Measurements from ENCODE around the gene NLRP1.

Gene NLRP1

DNA sequence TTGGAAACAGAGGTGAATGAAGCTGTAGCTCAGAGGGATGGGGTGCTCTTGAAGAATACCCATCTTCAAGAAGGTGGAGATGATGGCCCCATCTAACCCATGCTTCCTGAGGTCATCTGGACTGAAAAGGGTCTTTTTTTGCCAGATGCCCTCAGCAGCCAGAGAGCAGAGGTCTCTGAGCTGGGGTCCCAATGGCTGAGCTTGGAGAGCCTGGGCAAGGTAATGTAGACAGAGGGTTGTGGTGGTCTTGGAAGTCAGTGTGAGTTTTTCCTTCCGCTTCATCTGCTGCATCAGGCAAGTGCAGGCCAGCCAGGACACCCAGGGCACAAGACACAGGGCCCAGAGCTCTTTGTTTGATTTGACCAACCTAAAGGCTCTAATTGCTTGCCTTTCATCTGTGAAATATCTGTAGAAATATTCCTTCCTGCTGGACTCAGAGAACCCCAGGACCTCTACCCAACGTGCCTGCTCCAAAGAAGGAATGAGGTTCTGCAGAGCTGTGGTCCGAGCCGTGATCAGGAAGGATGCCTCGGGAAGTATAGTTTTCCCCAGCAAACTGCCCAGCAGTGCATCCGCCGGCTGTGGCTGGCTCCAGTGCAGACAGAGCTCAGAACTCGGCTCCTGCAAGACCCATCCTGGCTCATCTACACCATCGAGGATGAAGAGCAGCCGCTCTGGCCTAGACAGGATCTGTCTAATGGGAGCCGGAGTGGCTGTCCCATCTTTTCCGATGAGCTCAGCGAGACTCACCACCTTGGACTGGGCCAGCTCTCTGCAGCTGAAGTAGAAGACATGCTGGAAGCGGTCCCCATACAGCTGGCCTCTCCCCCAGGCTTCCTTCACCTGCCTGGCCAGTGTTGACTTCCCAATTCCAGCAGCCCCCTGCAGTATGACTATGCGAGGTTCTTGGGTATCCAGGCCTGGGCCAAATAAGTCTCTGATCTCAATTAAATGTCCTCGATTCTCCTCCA, 25.2 kb downstream of the NLRP1 start:
- DNase-seq (ENCODE audit: extremely low read depth in 1 of 2, low read depth in 1 of 2), result no peak

DNA sequence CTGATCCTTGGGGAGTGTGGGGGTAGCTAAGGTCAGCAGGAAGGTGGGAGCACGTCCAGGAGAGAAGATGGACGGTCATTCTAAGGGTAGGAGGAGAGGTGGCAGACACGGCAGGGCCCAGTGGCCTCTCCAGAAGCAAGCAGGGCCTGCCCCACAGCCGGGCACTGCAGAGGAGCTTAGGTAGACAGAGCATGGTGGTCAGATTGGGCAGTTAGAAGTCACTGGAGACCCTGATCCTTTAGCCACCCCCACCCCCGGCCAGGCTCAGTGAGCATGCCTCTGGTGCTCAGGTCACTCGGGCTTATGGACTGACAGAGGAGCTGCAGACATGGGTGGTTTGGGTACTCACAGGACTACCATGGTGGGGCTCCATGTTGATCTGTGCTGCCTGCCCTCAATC, 26.3 kb downstream of the NLRP1 start:
- DNase-seq (ENCODE audit: extremely low read depth in 1 of 2, low read depth in 1 of 2), result no peak

DNA sequence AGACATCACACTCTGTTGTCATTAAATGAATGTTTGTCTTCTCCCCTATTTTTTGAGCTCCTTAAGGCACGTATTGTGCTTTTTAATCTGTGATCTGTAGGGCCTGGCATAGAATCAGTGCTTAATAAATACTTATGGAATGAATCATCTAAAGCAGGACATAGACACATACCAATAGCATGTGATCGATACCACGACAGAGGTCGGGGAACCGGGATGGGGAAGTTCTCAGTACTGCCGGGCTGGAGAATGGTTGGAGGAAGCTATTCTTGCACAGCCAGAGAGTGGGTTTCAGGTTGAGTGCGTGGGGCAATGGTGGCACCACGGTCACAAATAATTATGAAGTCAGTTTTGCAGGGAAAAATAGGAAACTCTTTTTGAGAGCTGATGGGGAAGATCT, 26.8 kb downstream of the NLRP1 start:
- no peak for DNase-seq (ENCODE audit: extremely low read depth in 1 of 2, low read depth in 1 of 2)

DNA sequence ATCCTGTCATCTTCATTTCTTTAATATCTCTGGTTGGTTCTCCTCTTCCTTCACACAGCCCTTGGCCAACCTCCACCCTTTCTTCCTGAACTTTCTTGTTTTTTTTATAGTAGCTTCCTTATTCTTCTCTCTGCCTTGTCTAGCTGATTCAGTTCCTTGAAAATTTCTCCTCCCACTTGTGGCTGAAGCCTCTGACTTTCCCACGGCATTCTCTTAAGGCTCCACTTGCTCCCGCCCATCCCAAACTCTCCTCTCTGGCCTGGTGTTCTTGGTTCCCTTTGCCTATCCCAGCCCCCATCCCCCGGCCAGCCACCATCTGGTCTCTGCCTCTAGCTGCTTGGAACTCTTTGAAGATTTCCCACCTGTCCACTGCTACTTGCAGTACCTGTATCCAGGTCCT, 29.1 kb downstream of the NLRP1 start:
- no peak for DNase-seq (ENCODE audit: extremely low read depth in 1 of 2, low read depth in 1 of 2)

GRCh38 chr17:5553479-5553878, 30.8 kb downstream of the NLRP1 start:
- no peak for DNase-seq (ENCODE audit: extremely low read depth in 1 of 2, low read depth in 1 of 2)

DNA sequence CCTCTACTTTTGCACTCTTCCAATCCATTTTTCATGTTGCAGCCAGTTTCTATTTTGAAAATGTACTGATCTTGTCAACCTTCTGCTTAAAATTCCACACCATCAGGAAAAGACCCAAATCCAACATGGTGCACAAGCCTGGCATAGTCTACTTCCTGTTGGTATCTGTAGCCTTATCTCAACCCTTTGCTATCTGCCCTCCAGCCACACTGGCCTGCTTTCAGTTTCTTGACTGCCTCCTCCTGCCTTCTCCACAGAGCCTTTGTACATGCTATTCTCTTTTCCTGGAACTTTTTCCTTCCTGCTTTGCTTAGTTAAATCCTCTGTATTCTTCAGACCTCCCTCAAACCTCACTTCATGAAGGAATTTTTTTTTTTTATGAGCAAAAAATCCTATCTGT, 31.5 kb downstream of the NLRP1 start:
- no peak for DNase-seq (ENCODE audit: extremely low read depth in 1 of 2, low read depth in 1 of 2)

DNA sequence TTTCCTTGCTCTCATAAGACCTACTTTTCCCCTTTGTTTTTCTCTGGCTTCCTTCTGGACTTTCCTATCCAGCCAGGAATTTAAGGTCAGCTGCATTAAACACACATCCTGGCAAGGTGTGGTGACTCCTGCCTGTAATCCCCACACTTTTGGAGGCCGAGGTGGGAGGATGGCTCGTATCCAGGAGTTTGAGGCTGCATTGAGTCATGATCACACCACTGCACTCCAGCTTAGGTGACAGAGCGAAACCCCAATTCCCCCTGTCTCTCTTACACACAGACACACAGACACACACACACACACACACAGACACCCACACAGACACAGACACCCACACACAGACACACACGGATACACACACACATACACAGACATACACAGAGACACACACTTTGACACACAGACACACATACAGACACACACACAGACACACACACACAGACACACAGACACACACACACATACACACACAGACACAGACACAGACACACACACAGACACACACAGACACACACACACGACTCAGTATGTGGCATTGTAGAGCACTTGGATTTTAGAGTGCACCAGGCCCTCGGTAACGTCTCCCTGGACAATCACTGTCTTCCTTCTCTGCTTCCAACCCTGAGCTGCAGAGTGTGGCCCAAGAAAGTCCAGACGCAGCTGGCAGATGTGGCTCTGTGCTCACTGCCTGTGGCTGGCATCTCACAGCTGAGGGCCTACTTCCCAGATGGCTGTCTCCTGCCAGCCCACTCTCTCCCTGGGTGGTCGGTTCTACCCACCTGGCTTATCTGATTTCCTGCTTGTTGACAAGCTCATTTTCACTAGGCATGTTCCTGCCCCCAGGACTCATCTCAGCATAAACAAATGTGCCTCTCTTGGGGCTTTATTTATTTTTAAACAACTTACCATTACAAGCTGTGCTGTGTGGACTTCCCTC, 39.0 kb downstream of the NLRP1 start:
- no peak for DNase-seq (ENCODE audit: extremely low read depth in 1 of 2, low read depth in 1 of 2)

- DNase-seq (ENCODE audit: extremely low read depth in 1 of 2, low read depth in 1 of 2), result no peak
Measured at GRCh38 chr17:5544115-5544514, 40.2 kb downstream of the NLRP1 start.

DNA sequence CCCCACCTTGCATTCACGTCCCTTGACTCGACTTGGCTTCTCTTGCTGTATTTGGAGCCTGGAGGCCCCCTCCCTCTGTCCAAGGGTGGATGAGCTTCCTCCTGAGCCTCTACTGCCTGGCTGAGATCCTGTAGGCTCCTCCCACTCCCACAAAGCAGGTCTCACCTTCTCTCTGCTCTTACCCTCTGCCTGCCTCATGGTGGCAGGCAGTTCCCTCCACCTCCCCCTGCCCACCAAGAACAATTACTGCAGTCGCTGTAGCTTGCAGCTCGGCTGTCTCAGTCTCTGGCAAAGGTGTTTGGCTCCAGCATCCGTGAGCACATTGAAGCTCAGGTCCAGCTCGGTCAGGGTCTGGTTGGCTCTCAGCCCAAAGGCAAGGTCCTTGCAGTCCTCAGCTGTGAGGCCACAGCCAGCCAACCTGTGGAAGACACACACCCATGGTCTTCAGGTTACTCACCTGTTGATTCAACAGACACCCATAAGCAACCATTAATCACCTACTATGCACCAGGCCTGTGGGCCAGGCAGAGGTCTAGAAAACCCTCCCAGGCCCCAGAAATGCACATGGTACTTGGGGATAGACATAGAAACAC, 42.6 kb downstream of the NLRP1 start:
- DNase-seq (ENCODE audit: extremely low read depth in 1 of 2, low read depth in 1 of 2), result no peak

GRCh38 chr17:5540321-5540720, 44.0 kb downstream of the NLRP1 start:
- DNase-seq (ENCODE audit: extremely low read depth in 1 of 2, low read depth in 1 of 2), result no peak

- DNase-seq (ENCODE audit: extremely low read depth in 1 of 2, low read depth in 1 of 2), result no peak
Measured at GRCh38 chr17:5539286-5539685, 45.0 kb downstream of the NLRP1 start.

DNA sequence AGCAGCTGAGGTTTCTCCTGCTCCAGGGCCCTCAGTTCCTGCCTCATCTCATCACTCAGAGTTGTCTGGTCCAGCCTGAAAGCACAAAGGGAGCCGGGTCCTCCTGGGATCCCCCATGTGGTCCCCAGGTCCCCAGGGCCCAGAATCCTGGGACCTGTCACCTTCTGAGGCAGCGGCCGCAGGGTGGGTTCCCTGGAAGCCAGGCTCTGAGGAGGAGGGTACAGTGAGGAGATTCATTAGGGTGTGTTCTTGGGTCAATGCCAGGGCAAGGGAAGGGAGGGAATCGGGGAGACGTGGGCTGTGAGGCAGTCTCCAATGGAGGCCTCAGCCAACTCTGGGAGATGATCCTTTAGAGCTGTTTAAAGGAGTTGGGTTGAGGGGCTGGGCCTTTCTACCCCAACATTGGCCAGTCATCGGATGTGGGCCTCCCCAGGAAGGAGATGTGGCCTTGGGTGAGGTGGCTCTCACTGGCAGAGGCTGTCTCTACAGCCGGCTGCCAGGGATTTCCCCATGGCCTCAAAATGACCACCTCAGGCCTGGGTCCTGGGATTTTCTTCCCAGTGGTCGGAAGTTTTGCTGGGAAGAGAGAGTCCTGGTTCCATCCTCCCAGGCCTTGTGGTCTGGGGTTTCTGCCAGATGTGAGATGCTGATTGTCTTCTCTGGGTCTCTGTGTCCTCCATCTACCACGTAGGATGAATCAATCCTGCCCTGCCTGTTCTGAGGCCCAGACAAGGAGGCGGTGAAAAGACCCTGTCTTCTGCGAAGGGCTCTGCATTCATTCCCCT, 47.3 kb downstream of the NLRP1 start:
- DNase-seq (ENCODE audit: extremely low read depth in 1 of 2, low read depth in 1 of 2), result no peak

- DNase-seq (ENCODE audit: extremely low read depth in 1 of 2, low read depth in 1 of 2), result no peak
Measured at GRCh38 chr17:5535436-5535835, 48.9 kb downstream of the NLRP1 start.

- DNase-seq (ENCODE audit: extremely low read depth in 1 of 2, low read depth in 1 of 2), result no peak
Measured at GRCh38 chr17:5533486-5534315, 50.6 kb downstream of the NLRP1 start.

DNA sequence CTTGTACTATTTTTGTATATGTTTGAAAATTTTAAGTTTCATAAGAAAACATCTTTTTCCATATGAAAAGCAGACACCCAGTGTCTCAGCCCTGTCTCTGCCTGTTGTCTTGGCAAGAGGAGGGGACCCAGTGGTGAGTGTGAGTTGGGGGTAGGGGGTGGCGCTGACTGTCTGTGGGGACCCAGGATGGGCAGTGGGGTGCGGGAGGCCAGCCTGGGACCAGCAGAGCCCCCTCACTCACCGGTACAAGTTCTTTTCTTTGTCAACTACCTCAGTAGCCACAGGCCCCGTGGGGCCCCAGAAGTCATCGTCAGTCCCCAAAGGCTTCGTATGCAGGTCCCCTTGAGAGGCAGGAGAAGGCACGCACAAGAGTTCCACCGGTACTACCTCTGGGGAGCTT, 51.7 kb downstream of the NLRP1 start:
- DNase-seq (ENCODE audit: extremely low read depth in 1 of 2, low read depth in 1 of 2), result no peak

DNA sequence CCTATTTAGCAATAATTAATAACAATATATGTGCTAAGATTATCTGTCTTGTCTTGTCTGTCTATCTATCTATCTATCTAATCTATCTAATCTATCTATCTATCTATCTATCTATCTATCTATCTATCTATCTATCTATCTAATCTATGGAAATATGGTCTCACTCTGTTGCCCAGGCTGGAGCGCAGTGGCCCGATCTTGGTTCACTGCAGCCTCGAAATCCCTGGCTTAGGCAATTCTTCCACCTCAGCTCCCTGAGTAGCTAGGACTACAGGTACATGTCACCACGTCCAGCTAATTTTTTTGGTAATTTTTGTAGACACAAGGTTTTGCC, 53.3 kb downstream of the NLRP1 start:
- DNase-seq (ENCODE audit: extremely low read depth in 1 of 2, low read depth in 1 of 2), result no peak

GRCh38 chr17:5530265-5531084, 53.8 kb downstream of the NLRP1 start:
- no peak for DNase-seq (ENCODE audit: extremely low read depth in 1 of 2, low read depth in 1 of 2)

GRCh38 chr17:5527601-5528250, 56.6 kb downstream of the NLRP1 start:
- DNase-seq (ENCODE audit: extremely low read depth in 1 of 2, low read depth in 1 of 2), result no peak

Data from activated CD8-positive, alpha-beta memory T cell treated with anti-CD3 and anti-CD28 coated beads for 1 hour (primary cell).